Aorta (tissue), 5 donors: Measurements from ENCODE around the gene HPSE. TPM values are rescaled to one million over a fixed set of nuclear protein-coding genes. Genes with fewer than 3 reads are reported as not detected.
"Not testable (repeated sequence)": the region's sequence is repeated elsewhere in the genome, so short reads cannot be mapped to it uniquely, and the experiment has no call there.

Experiments
- ATAC-seq: fragments of 200-7000 bp; cut with Tn5 transposase; one replicate; pipeline ENCODE4 v1.9.1; 2022; ENCODE audit warnings: moderate library complexity; ENCODE audit not compliant: low FRiP score
- DNase-seq, 2 donors: peaks; one replicate each; pipeline ENCODE4 v3.0.0-alpha.2; 2020
- H3K27ac ChIP-seq, 2 donors: one replicate each; pipeline ENCODE4 v1.5.1; 2013; ENCODE audit warnings: low read length in 2 of 2, mild to moderate bottlenecking in 2 of 2, moderate library complexity in 2 of 2, control low read depth in 1 of 2, inconsistent platforms in 1 of 2, low read depth in 1 of 2
- H3K27me3 ChIP-seq, 2 donors: one replicate each; pipeline ENCODE4 v1.6.1; 2013; ENCODE audit warnings: control low read depth in 1 of 2, low read length in 1 of 2, mild to moderate bottlenecking in 1 of 2, moderate library complexity in 1 of 2; ENCODE audit not compliant: insufficient read depth in 2 of 2, control insufficient read depth in 1 of 2
- H3K36me3 ChIP-seq, 2 donors: one replicate each; pipeline ENCODE4 v1.6.1; 2013; ENCODE audit warnings: control low read depth in 1 of 2, low read length in 1 of 2, mild to moderate bottlenecking in 1 of 2; ENCODE audit not compliant: insufficient read depth in 2 of 2, control insufficient read depth in 1 of 2
- H3K4me1 ChIP-seq, 2 donors: one replicate each; pipeline ENCODE4 v1.6.1; 2013; ENCODE audit warnings: low read length in 2 of 2, control low read depth in 1 of 2, mild to moderate bottlenecking in 1 of 2, moderate library complexity in 1 of 2; ENCODE audit not compliant: insufficient read depth in 2 of 2, control insufficient read depth in 1 of 2
- H3K4me3 ChIP-seq, 2 donors: one replicate each; pipeline ENCODE4 v1.5.1; 2013; ENCODE audit warnings: low read length in 2 of 2, control low read depth in 1 of 2, mild to moderate bottlenecking in 1 of 2
- H3K9me3 ChIP-seq: one replicate; pipeline ENCODE4 v1.6.1; 2013; ENCODE audit warnings: mild to moderate bottlenecking, low read length; ENCODE audit not compliant: control insufficient read depth
- WGBS, 2 donors: extraction: QIAGEN DNeasy Blood & Tissue Kit; methylation state at CpG; one replicate each; pipeline ENCODE4 v1.1.7; 2013; 5-methylcytosine and 5-hydroxymethylcytosine counted together
- intact Hi-C, 2 donors: fragments of 100-400 bp; cut with DNase I; formaldehyde crosslinking; loops; one replicate each; pipeline versions ENCODE4 v1.14.2 to v1.15.0; 2022
- polyA plus RNA-seq, 2 donors: library from polyadenylated mRNA; stranded (reverse); fragments of 200-250 nt; gene quantifications; one replicate each; pipeline ENCODE4 v1.2.3, GENCODE V29; 2013
- total RNA-seq, 2 donors: library from RNA; stranded (reverse); fragmentation: NEBNext Ultra II Directional; extraction: Animal tissue kit (Norgen Biotek cat#: 25700); gene quantifications; one replicate each; pipeline ENCODE4 v1.2.1, GENCODE V29; 2021
- donor health status: healthy with polysubstance abuse.
- donor health status: Bipolar disorder and iron deficiency.
- donor health status: DM: no; HTN: no; CAD: no.
- donor health status: DM: no; HTN: no; CAD: no.
- donor health status: DM: yes; HTN: yes; CAD: no.

Gene HPSE
- total and polyA plus RNA-seq, 4 donors: 0.82 to 5.0 (median 3.4) TPM

DNA sequence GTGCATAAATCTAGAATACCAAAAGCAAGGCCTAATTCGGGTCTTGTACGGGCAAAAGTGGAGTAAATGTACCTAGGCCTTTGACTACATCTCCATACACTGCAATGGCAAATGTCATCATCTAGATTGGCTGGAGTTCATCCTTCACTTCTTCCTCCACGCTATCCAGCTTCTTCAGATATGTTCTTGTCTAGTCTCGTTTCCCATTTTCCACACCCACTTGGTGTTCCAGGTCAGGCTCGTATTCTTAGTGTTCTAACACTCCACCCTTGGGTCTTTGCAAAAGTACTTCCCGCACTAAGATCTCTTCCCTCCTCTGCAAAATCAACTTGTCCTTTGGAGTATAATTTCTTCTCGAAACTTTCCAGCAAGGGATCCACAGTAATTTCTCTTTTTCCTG is 51.5 kb downstream of the HPSE start:
- 91 to 98% methylated on average over 7 of the region's 7 CpGs for WGBS, 2 donors
- Histone ChIP-seq H3K27me3 (no peaks in the 10 kb centered on the region), H3K9me3 (no peaks in the 10 kb centered on the region), H3K4me1 (peaks cover 0 to 2% of the 10 kb centered on the region in 2 donors), H3K36me3 (no peaks in the 10 kb centered on the region), H3K4me3 (no peak overlapping the region), H3K27ac (no peak overlapping the region)
- DNase-seq (no peak), ATAC-seq (no peak)
- intact Hi-C loops: loop anchor here (5.0 to 10.0 kb wide), 4 partner anchors 172 to 821 kb away; partner anchors contain the start of genes HELQ (in 2 of the 2) and MRPS18C (in 2 of the 2)

DNA sequence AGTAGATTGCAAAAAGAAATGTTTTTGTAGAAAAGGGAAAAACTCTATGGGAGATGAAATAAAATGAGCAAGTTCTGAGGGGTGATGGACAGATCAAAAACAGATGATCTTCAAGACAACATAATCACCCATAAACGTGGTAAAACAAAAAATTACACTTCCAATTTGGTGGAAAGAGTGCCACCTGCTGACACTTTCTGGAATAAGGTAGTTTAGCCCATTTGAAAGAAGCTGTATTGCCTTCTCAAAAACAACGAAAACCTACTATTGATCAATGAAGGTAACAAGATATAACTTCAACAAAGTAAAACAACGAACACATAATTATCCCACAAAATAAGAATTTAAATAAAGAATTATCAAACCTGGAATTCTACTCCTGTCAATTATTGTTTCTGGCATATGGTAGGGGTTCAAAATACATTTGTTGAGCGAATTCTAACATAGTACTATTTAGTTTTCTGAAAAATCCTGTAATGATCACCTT is 52.6 kb downstream of the HPSE start:
- Histone ChIP-seq H3K4me1 (peaks cover 0 to 2% of the 10 kb centered on the region in 2 donors), H3K4me3 (no peak overlapping the region), H3K36me3 (no peaks in the 10 kb centered on the region), H3K27me3 (no peaks in the 10 kb centered on the region), H3K9me3 (no peaks in the 10 kb centered on the region), H3K27ac (no peak overlapping the region)
- no peak for DNase-seq
- WGBS, 2 donors: 31 to 36% methylated on average over 4 of the region's 4 CpGs
- intact Hi-C loops: loop anchor here (5.0 to 10.0 kb wide), 4 partner anchors 173 to 820 kb away; partner anchors contain the start of genes HELQ (in 2 of the 2) and MRPS18C (in 2 of the 2)
- ATAC-seq: no peak

DNA sequence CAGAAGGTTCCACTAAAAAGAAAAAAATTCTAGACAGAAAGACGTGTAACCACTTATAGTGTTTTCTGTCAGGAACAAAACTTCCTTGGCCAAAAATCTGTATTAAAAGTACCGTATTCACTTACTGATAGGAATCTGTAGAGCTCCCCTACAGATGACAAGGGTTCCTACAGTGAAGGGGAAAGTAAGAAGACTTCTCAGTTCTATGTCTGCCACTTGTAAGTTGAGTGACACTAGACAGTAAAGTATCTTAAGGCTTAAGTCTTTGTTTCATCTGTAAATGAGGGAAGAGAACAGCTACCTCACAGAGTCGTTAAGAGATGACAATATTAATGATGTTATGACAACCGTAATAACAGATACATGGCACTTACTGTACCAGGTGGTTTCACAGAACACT is 53.3 kb downstream of the HPSE start:
- Histone ChIP-seq H3K27ac (no peak overlapping the region), H3K4me1 (peaks cover 0 to 2% of the 10 kb centered on the region in 2 donors), H3K27me3 (no peaks in the 10 kb centered on the region), H3K36me3 (no peaks in the 10 kb centered on the region), H3K4me3 (no peak overlapping the region), H3K9me3 (no peaks in the 10 kb centered on the region)
- intact Hi-C loops: loop anchor here (5.0 to 10.0 kb wide), 4 partner anchors 173 to 819 kb away; partner anchors contain the start of genes HELQ (in 2 of the 2) and MRPS18C (in 2 of the 2)
- no peak for ATAC-seq
- DNase-seq: no peak
- 72 to 80% methylated on average over 4 of the region's 4 CpGs for WGBS, 2 donors

DNA sequence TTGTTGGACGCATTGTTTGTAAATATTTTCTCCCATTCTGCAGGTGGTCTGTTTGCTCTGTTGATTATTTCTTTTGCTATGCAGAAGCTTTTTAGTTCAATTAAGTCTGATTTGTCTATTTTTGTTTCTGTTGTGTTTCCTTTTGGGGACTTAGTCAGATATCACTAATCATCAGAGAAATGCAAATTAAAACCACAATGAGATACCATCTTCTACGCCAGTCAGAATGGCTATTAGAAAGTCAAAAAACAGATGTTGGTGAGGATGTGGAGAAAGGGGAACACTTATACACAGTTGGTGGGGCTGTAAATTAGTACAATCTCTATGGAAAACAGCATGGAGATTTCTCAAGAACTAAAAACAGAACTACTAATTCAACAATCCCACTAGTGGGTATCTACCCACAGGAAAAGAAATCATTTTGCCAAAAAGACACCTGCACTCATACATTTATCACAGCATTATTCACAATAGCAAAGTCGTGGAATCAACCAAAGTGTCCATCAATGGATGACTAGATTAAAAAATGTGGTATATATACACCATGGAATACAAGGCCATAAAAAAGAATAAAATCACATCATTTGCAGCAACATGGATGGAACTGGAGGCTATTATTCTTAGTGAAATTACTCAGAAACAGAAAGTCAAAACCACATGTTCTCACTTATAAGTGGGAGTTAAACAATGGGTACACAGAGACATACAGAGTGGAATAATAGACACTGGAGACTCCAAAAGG is 58.2 kb downstream of the HPSE start:
- whole genome bisulfite sequencing, 2 donors: 94 to 98% methylated on average over 3 of the region's 3 CpGs
- Histone ChIP-seq H3K27me3 (no peaks in the 10 kb centered on the region), H3K9me3 (no peaks in the 10 kb centered on the region), H3K4me1 (no peaks in the 10 kb centered on the region), H3K4me3 (no peak overlapping the region), H3K36me3 (no peaks in the 10 kb centered on the region), H3K27ac (no peak overlapping the region)
- intact Hi-C loops: no loop called here
- ATAC-seq (no peak), DNase-seq (no peak)

DNA sequence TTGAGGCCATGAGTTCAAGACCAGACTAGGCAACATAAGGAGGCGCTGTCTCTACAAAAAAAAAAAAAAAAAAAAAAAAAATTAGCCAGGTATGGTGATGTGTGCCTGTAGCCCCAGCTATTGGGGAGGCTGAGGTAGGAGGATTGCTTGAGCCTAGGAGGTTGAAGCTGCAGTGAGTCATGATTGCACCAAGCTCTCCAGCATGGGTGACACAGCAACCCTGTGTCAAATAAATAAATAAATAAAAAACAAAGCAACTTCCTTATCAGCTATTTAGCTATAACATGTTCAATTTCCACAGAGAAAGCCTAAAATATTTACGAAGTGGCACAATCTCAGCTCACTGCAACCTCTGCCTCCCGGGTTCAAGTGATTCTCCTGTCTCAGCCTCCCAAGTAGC is 60.7 kb downstream of the HPSE start:
- intact Hi-C loops, ATAC-seq: not testable (repeated sequence)

DNA sequence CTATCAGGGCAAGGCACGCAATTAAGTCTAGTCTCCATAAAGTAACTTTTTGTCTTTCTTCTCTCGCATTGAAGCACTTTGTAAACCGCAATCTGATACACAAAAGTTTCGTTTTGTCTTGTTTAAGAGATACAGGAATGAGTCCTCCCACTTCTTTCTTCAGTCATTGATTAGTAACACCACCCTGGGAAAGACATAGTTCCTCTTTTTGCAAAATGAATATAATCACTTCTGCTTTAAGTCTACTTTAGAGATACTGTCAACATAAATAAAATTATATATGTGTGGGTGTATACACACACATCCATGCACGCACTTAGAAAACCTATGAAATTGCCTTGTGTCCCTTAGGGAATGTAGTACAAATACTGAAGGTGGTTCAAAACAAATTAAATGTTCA is 61.7 kb downstream of the HPSE start:
- no peaks in the 10 kb centered on the region for H3K27me3 ChIP-seq
- intact Hi-C loops: no loop called here
- peaks cover 0 to 2% of the 10 kb centered on the region in 2 donors for H3K36me3 ChIP-seq
- DNase-seq (no peak), ATAC-seq (no peak)
- H3K27ac ChIP-seq: no peak overlapping the region
- 96% methylated on average over 5 of the region's 5 CpGs for WGBS, 2 donors
- no peak overlapping the region for H3K4me3 ChIP-seq
- no peaks in the 10 kb centered on the region for H3K4me1 ChIP-seq
- H3K9me3 ChIP-seq: no peaks in the 10 kb centered on the region

More for the DNA sequence above, 60.7 kb downstream of the HPSE start:
- H3K4me3 ChIP-seq, H3K27me3 ChIP-seq, H3K36me3 ChIP-seq, H3K27ac ChIP-seq, H3K4me1 ChIP-seq, H3K9me3 ChIP-seq, DNase-seq: not testable (repeated sequence)
- 98% methylated on average over 3 of the region's 3 CpGs for WGBS, 2 donors

DNA sequence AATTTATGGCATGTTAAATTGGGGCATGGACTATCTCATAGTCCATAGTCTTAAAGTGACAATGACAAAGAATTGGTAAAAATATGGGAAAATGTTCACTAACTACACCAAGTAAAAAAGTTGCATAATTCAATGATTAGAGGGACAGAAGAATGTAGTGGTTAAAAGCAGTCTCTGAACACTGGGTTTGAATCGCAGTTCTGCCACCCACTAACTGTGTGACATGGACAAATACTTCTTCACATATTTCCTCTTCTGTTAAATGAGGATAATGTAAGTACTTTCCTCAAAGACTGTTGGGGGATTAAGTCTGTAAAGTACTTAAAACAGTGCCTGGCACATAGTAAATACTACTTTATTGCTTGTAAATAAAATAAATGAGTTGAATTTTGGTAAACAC is 65.4 kb downstream of the HPSE start:
- no peak overlapping the region for H3K4me3 ChIP-seq
- peaks cover 0 to 2% of the 10 kb centered on the region in 2 donors for H3K36me3 ChIP-seq
- DNase-seq (no peak), ATAC-seq (no peak)
- WGBS, 2 donors: 69 to 83% methylated on average over 1 of the region's 1 CpG
- no peaks in the 10 kb centered on the region for H3K4me1 ChIP-seq
- intact Hi-C loops: no loop called here
- H3K27ac ChIP-seq: no peak overlapping the region
- no peaks in the 10 kb centered on the region for H3K27me3 ChIP-seq
- no peaks in the 10 kb centered on the region for H3K9me3 ChIP-seq

DNA sequence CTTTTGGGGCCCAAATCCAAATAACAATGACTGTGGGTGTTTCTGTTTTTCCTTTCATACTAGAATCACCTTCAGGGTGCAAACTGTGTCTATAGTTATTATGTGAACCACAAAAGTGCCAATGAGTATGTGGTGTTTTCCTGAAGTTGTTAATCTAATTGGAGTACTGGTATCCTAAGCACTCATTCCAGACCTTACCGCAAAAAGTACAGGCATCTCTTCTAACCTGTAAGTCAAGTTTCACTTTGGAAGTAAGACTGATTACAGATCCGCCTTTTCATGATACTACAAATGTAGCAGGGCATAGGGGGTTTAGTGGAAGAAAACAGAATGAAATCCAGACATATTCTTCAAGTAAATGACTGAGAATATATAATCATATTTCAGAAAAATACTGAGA is 66.2 kb downstream of the HPSE start:
- H3K36me3 ChIP-seq: peaks cover 0 to 2% of the 10 kb centered on the region in 2 donors
- H3K27me3 ChIP-seq: no peaks in the 10 kb centered on the region
- 43 to 44% methylated on average over 2 of the region's 2 CpGs for WGBS, 2 donors
- H3K4me3 ChIP-seq: no peak overlapping the region
- H3K4me1 ChIP-seq: no peaks in the 10 kb centered on the region
- no peak for DNase-seq
- intact Hi-C loops: no loop called here
- H3K27ac ChIP-seq: no peak overlapping the region
- H3K9me3 ChIP-seq: no peaks in the 10 kb centered on the region
- ATAC-seq: no peak
